ENCODE data around the gene SERTAD4. TPM values are rescaled to one million over a fixed set of nuclear protein-coding genes. Genes with fewer than 3 reads are reported as not detected.

Gene SERTAD4
- total RNA-seq, 2 donors from 2014 or later = 4.2 to 6.5 TPM

DNA sequence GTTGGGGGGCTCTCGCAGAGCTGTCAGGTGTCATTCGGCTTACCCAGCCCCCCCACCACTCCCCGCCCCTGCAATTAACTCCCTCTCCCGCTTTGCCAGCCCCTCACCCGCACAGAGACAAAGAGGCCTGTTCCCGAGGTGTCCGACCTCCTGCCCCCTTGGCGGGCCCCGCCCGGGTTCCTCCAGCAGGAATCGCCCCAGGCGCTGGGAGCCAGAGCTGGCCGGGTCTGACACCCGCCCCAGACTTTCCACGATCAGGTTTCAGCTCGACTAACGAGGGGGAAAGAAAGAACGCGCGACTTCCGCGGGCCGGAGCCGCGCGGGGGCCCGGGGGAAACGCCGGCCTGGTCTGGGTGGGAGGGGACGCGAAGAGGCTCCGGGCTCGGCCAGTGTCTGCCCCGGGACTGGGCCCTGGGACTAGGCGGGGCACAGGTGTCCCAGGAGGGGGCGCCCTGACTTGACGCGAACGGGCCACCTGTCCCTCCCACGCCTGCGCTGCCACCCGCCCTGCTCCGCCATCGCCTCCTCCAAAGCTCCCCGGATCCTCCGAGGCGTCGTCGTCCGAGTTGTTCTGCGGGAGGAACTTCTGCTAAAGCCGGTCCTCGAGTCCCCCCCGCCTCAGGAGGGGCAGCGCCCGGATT, 59.8 kb downstream of the SERTAD4 start:
- H3K36me3 ChIP-seq = no peaks in the 10 kb centered on the region
- DNase-seq (ENCODE audit: low spot score) = peak; percentile 64
- peak overlapping the region; percentile 34 to 53 for H3K4me3 ChIP-seq
- H3K27me3 ChIP-seq = no peaks in the 10 kb centered on the region
- no peaks in the 10 kb centered on the region for H3K9me3 ChIP-seq
- TF ChIP-seq, protein P1, sequence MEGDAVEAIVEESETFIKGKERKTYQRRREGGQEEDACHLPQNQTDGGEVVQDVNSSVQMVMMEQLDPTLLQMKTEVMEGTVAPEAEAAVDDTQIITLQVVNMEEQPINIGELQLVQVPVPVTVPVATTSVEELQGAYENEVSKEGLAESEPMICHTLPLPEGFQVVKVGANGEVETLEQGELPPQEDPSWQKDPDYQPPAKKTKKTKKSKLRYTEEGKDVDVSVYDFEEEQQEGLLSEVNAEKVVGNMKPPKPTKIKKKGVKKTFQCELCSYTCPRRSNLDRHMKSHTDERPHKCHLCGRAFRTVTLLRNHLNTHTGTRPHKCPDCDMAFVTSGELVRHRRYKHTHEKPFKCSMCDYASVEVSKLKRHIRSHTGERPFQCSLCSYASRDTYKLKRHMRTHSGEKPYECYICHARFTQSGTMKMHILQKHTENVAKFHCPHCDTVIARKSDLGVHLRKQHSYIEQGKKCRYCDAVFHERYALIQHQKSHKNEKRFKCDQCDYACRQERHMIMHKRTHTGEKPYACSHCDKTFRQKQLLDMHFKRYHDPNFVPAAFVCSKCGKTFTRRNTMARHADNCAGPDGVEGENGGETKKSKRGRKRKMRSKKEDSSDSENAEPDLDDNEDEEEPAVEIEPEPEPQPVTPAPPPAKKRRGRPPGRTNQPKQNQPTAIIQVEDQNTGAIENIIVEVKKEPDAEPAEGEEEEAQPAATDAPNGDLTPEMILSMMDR (IDR thresholded peaks at IDR 0.05) = peak in 1 of 2 donors; percentile 61
- H3K27ac ChIP-seq = peak overlapping the region; percentile 77 to 88
- peaks cover 0 to 40% of the 10 kb centered on the region in 2 donors for H3K4me1 ChIP-seq

DNA sequence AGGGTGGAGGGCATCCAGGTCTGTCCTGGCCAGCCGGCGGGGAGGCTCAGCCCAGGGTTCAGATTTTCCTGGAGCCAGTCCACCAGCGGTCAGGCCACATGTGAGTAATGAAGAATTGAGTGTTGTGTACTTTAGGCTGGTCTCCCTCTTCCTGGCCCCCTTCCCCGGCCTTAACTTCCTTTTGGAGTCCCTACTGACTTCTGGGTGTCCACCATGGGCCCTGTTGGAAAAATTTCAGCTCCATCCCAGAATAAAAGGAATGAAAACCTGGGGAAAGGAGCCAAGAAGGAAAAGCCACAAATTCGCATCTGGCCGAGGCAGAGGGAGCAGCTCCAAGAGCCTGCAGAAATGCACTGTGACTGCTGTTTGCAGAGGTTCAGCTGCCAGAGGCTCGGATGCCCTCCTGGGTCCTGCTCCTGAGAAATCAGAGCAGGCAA, 60.6 kb downstream of the SERTAD4 start:
- Histone ChIP-seq H3K36me3 (no peaks in the 10 kb centered on the region), H3K27ac (peak overlapping the region; percentile 77 to 88), H3K4me3 (peak overlapping the region in 1 of 2 donors; percentile 53), H3K4me1 (peaks cover 0 to 40% of the 10 kb centered on the region in 2 donors), H3K27me3 (no peaks in the 10 kb centered on the region), H3K9me3 (no peaks in the 10 kb centered on the region)
- TF ChIP-seq, protein P1 (IDR thresholded peaks at IDR 0.05) = no peak
- DNase-seq (ENCODE audit: low spot score) = peak; percentile 86

DNA sequence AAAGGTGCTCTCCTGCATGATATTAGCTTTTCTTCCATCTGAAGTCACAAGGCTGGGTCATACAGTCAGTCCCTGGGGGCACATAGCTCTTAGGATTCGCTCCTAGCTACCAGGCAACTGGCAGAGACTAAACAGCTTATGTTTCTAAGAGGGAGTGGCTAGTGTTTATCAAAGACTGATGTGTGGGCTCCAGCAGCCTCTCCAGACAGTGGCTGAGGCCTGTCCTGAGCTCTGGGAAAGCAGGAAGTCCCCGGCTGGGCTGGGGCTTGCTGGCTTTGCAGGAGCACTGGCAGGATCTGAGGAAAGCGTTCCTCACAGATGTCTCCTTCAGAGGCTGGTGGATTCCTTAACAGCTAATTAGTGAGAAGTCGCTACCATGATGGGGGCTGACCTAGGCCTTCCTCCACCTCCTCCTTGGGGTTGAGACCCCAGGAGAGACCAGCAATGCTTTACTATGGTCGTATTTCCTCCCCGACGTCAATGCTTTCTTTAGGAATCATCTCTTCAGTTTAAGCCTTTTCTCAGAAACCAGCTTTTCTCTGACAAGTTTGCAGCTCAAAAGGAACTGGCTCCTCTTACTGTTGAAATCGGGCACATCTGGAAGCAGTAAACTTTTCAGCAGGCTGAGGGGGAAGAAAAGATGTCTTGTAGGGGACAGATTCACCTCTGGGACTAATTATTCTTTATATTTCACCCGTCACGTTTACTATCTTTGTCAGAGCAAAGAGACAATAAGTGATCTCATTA, 62.6 kb downstream of the SERTAD4 start:
- Histone ChIP-seq H3K27ac (peak overlapping the region; percentile 41 to 88), H3K4me3 (no peak overlapping the region), H3K4me1 (peaks cover 0 to 40% of the 10 kb centered on the region in 2 donors), H3K9me3 (no peaks in the 10 kb centered on the region), H3K36me3 (no peaks in the 10 kb centered on the region), H3K27me3 (no peaks in the 10 kb centered on the region)
- DNase-seq (ENCODE audit: low spot score) = peak; percentile 84
- TF ChIP-seq, protein P1 (IDR thresholded peaks at IDR 0.05) = no peak

Other genes starting within 250 kb of the SERTAD4 start
- 1 to 10 TPM; 1.6 to 2.0 TPM for gene HHAT, start 96.1 kb downstream of the SERTAD4 start, total RNA-seq

Measured in right atrium auricular region (tissue), 2 donors.